Activated CD4-positive, alpha-beta T cell treated with anti-CD3 and anti-CD28 coated beads, Interleukin-2, amount 10 ng/mL, durations not matched to agents 24 days and 14 days (primary cell): Measurements from ENCODE around the gene SLC19A2. TPM values are rescaled to one million over a fixed set of nuclear protein-coding genes. Genes with fewer than 3 reads are reported as not detected.
"Not testable (repeated sequence)": the region's sequence is repeated elsewhere in the genome, so short reads cannot be mapped to it uniquely, and the experiment has no call there.

ENCODE experiments used
- DNase-seq: peaks from one replicate; pipeline ENCODE4 v3.0.0; 2022
- H3K27ac Mint-ChIP-seq: one replicate; pipeline ENCODE4 v1.8.0; 2022; ENCODE audit warnings: mild to moderate bottlenecking, mixed read lengths
- H3K27me3 Mint-ChIP-seq: one replicate; pipeline ENCODE4 v1.8.0; 2022; ENCODE audit warnings: mixed read lengths
- H3K36me3 Mint-ChIP-seq: one replicate; pipeline ENCODE4 v1.8.0; 2022; ENCODE audit warnings: low read depth, mild to moderate bottlenecking, mixed read lengths
- H3K4me1 Mint-ChIP-seq: one replicate; pipeline ENCODE4 v1.8.0; 2021; ENCODE audit warnings: mixed read lengths
- H3K4me3 Mint-ChIP-seq: one replicate; pipeline ENCODE4 v1.8.0; 2022; ENCODE audit warnings: mild to moderate bottlenecking, moderate library complexity, mixed read lengths
- H3K9me3 Mint-ChIP-seq: one replicate; pipeline ENCODE4 v1.8.0; 2021; ENCODE audit warnings: mixed read lengths
- intact Hi-C: fragments of 100-400 bp; cut with micrococcal nuclease; formaldehyde crosslinking; loops from one replicate; pipeline ENCODE4 v1.15.1; 2023
- total RNA-seq: library from RNA; stranded (reverse); gene quantifications from 2 replicates; pipeline ENCODE4 v1.2.3, GENCODE V29; 2022

Gene SLC19A2
- total RNA-seq, 1 donor from 2014 or later, result 12.1 TPM

GRCh38 chr1:169517558-169518186, 31.9 kb upstream of the SLC19A2 start:
- H3K9me3 Mint-ChIP-seq, result no peaks in the 10 kb centered on the region
- no peak overlapping the region for H3K27ac Mint-ChIP-seq
- no peaks in the 10 kb centered on the region for H3K4me1 Mint-ChIP-seq
- H3K27me3 Mint-ChIP-seq, result no peaks in the 10 kb centered on the region
- no peak for DNase-seq
- no peak overlapping the region for H3K4me3 Mint-ChIP-seq
- H3K36me3 Mint-ChIP-seq, result peaks cover 79% of the 10 kb centered on the region
- intact Hi-C loops, result no loop called here

DNA sequence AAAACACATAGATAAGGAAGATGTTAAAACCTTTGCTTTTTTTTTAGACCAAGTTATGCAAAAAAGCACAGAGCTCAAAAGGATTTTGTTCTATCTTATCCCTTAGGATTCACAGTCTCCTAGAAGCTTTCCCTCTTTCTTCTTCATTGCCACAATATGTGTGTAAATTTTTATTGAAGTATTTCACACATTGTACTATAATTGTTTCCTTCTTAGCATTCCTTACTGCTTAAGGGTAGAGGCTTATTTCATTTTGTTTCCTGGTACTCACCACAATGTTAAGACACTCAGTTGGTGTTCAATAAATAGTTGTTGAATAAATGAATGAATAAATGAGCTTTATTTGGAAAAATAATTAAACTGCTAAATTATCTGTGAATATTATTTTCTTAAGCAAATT, 29.9 kb upstream of the SLC19A2 start:
- H3K4me3 Mint-ChIP-seq, result no peak overlapping the region
- no peak overlapping the region for H3K27ac Mint-ChIP-seq
- no peaks in the 10 kb centered on the region for H3K27me3 Mint-ChIP-seq
- intact Hi-C loops, result no loop called here
- H3K36me3 Mint-ChIP-seq, result peaks cover 77% of the 10 kb centered on the region
- no peaks in the 10 kb centered on the region for H3K9me3 Mint-ChIP-seq
- DNase-seq, result no peak
- H3K4me1 Mint-ChIP-seq, result peaks cover 4% of the 10 kb centered on the region

GRCh38 chr1:169514566-169515270, 29.0 kb upstream of the SLC19A2 start:
- Mint-ChIP-seq H3K36me3 (peaks cover 72% of the 10 kb centered on the region), H3K4me1 (peaks cover 5% of the 10 kb centered on the region), H3K27ac (peak overlapping the region; percentile 13)

GRCh38 chr1:169513208-169513607, 27.5 kb upstream of the SLC19A2 start:
- H3K27ac Mint-ChIP-seq, result no peak overlapping the region
- peaks cover 3% of the 10 kb centered on the region for H3K9me3 Mint-ChIP-seq
- H3K36me3 Mint-ChIP-seq, result peaks cover 68% of the 10 kb centered on the region
- intact Hi-C loops, result no loop called here
- peaks cover 13% of the 10 kb centered on the region for H3K4me1 Mint-ChIP-seq
- no peak overlapping the region for H3K4me3 Mint-ChIP-seq
- H3K27me3 Mint-ChIP-seq, result no peaks in the 10 kb centered on the region
- DNase-seq, result no peak

More at GRCh38 chr1:169514566-169515270, 29.0 kb upstream of the SLC19A2 start:
- H3K27me3 Mint-ChIP-seq, result no peaks in the 10 kb centered on the region
- intact Hi-C loops, result no loop called here
- DNase-seq, result no peak
- no peak overlapping the region for H3K4me3 Mint-ChIP-seq
- H3K9me3 Mint-ChIP-seq, result no peaks in the 10 kb centered on the region

DNA sequence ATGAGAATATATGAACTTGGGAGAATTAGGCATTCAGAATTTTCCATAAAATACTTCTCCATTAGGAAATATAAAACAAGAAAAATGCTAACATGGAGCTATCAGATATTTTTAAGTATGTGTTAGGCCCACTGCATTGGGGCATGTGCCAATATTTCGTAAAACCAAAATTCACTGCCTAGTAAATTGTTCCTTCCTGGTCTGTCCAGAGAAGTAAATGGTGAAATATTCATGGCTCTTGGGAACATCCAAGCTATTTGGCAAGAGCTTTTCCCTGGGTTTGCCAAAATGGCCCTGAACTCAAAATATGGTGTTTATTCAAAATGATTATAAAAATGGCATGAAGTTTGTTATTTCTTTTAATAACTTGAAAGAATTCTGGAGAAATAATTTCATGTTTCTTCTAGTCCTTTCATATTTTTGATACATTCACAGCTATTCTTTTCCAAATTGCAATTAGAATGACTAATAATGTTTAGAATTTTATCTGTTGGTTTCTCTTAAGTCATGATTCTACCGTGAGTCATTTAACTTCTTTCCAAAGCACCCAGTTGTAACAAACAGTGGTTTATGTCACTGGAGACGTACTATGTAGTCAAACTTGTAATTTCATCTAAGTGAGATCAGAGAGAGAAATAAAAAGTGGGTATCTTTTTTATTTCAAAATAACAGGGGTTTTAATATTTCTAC, 25.7 kb upstream of the SLC19A2 start:
- peaks cover 13% of the 10 kb centered on the region for H3K4me1 Mint-ChIP-seq
- peaks cover 3% of the 10 kb centered on the region for H3K9me3 Mint-ChIP-seq
- DNase-seq, result no peak
- no peak overlapping the region for H3K27ac Mint-ChIP-seq
- no peak overlapping the region for H3K4me3 Mint-ChIP-seq
- intact Hi-C loops, result loop anchor here (2.0 kb wide), 1 partner anchor 19 kb away; no protein-coding TSS in a partner anchor
- no peaks in the 10 kb centered on the region for H3K27me3 Mint-ChIP-seq
- peaks cover 54% of the 10 kb centered on the region for H3K36me3 Mint-ChIP-seq

DNA sequence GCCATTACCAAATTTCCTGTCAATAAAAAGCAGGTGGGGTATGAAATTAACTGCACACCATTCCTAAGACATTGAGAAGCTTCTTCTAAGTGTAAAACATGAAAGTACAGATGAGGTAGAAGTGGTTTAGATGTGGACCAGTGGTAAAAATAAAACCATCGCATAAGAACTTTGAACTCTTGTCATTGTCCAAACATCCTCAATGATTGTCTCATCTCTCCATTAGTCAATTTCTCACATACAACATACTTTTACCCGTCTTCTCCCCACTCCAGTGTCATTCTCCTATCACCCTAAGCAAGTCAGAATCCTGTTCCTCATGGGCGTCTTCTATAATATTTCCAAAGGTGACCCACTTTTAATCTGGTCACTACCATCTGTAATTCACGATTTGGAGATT, 24.3 kb upstream of the SLC19A2 start:
- H3K9me3 Mint-ChIP-seq, result peaks cover 10% of the 10 kb centered on the region
- H3K4me1 Mint-ChIP-seq, result peaks cover 13% of the 10 kb centered on the region
- DNase-seq, result no peak
- H3K36me3 Mint-ChIP-seq, result peaks cover 46% of the 10 kb centered on the region
- no peaks in the 10 kb centered on the region for H3K27me3 Mint-ChIP-seq
- intact Hi-C loops, result loop anchor here (2.0 kb wide), 1 partner anchor 17 kb away; no protein-coding TSS in a partner anchor
- no peak overlapping the region for H3K27ac Mint-ChIP-seq
- no peak overlapping the region for H3K4me3 Mint-ChIP-seq

DNA sequence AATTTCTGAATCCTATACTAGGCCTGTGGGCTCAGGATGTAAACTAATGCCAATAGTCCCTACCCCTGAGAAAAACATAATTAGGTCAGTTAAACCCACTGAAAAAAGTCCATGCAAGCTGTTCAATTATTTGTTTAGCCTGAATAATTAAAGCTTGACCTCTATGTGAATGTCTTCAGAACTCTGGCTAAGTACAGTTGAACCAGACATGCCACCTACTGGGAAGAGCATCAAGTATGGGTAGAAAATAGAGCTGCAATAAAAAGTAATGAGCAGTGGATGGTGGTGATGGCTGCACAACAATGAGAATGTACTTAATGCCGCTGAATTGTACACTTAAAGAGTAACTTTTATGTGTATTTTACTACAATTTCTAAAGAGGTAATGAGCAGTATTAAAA, 23.6 kb upstream of the SLC19A2 start:
- no peak overlapping the region for H3K4me3 Mint-ChIP-seq
- no peaks in the 10 kb centered on the region for H3K27me3 Mint-ChIP-seq
- intact Hi-C loops, result no loop called here
- H3K4me1 Mint-ChIP-seq, result peaks cover 13% of the 10 kb centered on the region
- no peak for DNase-seq
- peaks cover 42% of the 10 kb centered on the region for H3K36me3 Mint-ChIP-seq
- H3K9me3 Mint-ChIP-seq, result peaks cover 10% of the 10 kb centered on the region
- H3K27ac Mint-ChIP-seq, result no peak overlapping the region

- DNase-seq, result no peak
- H3K4me1 Mint-ChIP-seq, result peaks cover 13% of the 10 kb centered on the region
- no peaks in the 10 kb centered on the region for H3K27me3 Mint-ChIP-seq
- H3K9me3 Mint-ChIP-seq, result peaks cover 10% of the 10 kb centered on the region
- intact Hi-C loops, result no loop called here
- H3K27ac Mint-ChIP-seq, result peak overlapping the region; percentile 60
- peak overlapping the region; percentile 54 for H3K4me3 Mint-ChIP-seq
- H3K36me3 Mint-ChIP-seq, result peaks cover 41% of the 10 kb centered on the region
These were observed 22.9 kb upstream of the SLC19A2 start for GRCh38 chr1:169508432-169509338.

DNA sequence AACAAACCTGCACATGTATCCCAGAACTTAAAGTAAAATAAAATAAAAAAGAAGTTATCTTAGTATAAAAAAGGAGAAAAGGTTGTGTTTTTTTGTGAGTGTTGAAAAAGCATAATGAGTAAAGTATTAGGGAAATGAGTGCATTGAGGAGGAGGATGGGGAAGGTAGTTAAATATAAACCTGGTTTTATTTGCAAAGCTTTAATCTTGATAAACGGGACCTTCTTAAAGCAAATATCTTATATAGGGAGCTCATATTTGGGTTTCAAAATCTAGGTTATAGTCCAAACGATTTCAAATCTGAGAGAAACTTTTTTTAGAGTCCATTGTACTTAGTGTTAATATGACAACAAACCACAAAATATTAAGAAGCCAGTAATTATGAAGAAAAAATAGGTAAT, 21.7 kb upstream of the SLC19A2 start:
- no peak overlapping the region for H3K4me3 Mint-ChIP-seq
- H3K4me1 Mint-ChIP-seq, result peaks cover 13% of the 10 kb centered on the region
- intact Hi-C loops, result no loop called here
- no peak overlapping the region for H3K27ac Mint-ChIP-seq
- peaks cover 33% of the 10 kb centered on the region for H3K36me3 Mint-ChIP-seq
- H3K9me3 Mint-ChIP-seq, result peaks cover 10% of the 10 kb centered on the region
- H3K27me3 Mint-ChIP-seq, result no peaks in the 10 kb centered on the region
- DNase-seq, result no peak

- H3K4me3 Mint-ChIP-seq, H3K27ac Mint-ChIP-seq, H3K9me3 Mint-ChIP-seq, H3K4me1 Mint-ChIP-seq, intact Hi-C loops, H3K27me3 Mint-ChIP-seq, DNase-seq: not testable (repeated sequence)
- H3K36me3 Mint-ChIP-seq, result peaks cover 29% of the 10 kb centered on the region
These were observed 17.9 kb upstream of the SLC19A2 start for GRCh38 chr1:169503601-169504000.

GRCh38 chr1:169499807-169500206, 14.1 kb upstream of the SLC19A2 start:
- no peak for DNase-seq
- H3K27me3 Mint-ChIP-seq, result no peaks in the 10 kb centered on the region
- no peak overlapping the region for H3K27ac Mint-ChIP-seq
- intact Hi-C loops, result no loop called here
- H3K4me3 Mint-ChIP-seq, result no peak overlapping the region
- peaks cover 13% of the 10 kb centered on the region for H3K4me1 Mint-ChIP-seq
- H3K36me3 Mint-ChIP-seq, result peaks cover 29% of the 10 kb centered on the region
- H3K9me3 Mint-ChIP-seq, result peaks cover 11% of the 10 kb centered on the region

DNA sequence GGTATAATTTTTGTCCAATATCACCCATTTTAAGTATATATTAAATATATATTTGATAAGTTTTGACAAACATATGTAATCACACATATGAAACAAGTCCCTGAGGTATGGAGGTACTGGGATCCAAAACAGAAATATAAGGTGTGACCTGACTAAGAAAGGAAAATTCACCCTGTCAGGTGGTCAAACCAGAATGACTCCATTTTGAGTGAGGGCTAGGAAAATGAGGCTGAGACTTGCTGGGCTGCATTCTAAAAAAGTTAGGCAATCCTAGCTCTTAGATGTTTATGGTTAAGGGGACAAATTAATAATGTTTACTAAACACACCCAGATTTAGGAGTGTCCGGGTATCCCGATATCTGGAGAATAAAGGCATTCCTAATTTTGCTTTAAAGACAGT, 11.6 kb upstream of the SLC19A2 start:
- intact Hi-C loops, result no loop called here
- no peak overlapping the region for H3K4me3 Mint-ChIP-seq

GRCh38 chr1:169495916-169496315, 10.2 kb upstream of the SLC19A2 start:
- H3K4me3 Mint-ChIP-seq, result no peak overlapping the region
- H3K9me3 Mint-ChIP-seq, result peaks cover 11% of the 10 kb centered on the region
- no peak overlapping the region for H3K27ac Mint-ChIP-seq
- peaks cover 18% of the 10 kb centered on the region for H3K36me3 Mint-ChIP-seq
- H3K27me3 Mint-ChIP-seq, result no peaks in the 10 kb centered on the region
- intact Hi-C loops, result no loop called here
- no peak for DNase-seq
- H3K4me1 Mint-ChIP-seq, result peaks cover 23% of the 10 kb centered on the region

More for the DNA sequence above, 11.6 kb upstream of the SLC19A2 start:
- no peak for DNase-seq
- peaks cover 15% of the 10 kb centered on the region for H3K4me1 Mint-ChIP-seq
- no peak overlapping the region for H3K27ac Mint-ChIP-seq
- no peaks in the 10 kb centered on the region for H3K27me3 Mint-ChIP-seq
- peaks cover 11% of the 10 kb centered on the region for H3K9me3 Mint-ChIP-seq
- peaks cover 21% of the 10 kb centered on the region for H3K36me3 Mint-ChIP-seq
